PFSK-1 (cell line): Measurements from ENCODE around the gene RNF31.

Source experiments
- POLR2AphosphoS5 ChIP-seq: IDR thresholded peaks from 2 replicates; pipeline ENCODE4 v1.6.1; 2012; ENCODE audit warnings: low read depth, mild to moderate bottlenecking, control low read depth, low read length, moderate library complexity
- REST ChIP-seq, 2 experiments: IDR thresholded peaks; 2 replicates each; pipeline versions ENCODE4 v1.6.1 to v1.8.0; 2011 to 2012; ENCODE audit warnings: low read depth in 2 of 2, low read length in 2 of 2, control low read depth in 1 of 2, inconsistent platforms in 1 of 2, mild to moderate bottlenecking in 1 of 2, moderate library complexity in 1 of 2; ENCODE audit not compliant: insufficient read depth in 1 of 2
- SIN3A ChIP-seq: IDR thresholded peaks from 2 replicates; pipeline ENCODE4 v1.6.1; 2012; ENCODE audit warnings: mild to moderate bottlenecking, low read length, moderate library complexity, borderline replicate concordance; ENCODE audit not compliant: insufficient read depth
- TAF1 ChIP-seq: IDR thresholded peaks from 2 replicates; pipeline ENCODE4 v1.6.1; 2012; ENCODE audit warnings: low read length, control low read depth, borderline replicate concordance; ENCODE audit not compliant: insufficient read depth

GRCh38 chr14:24176599-24176998 lies 29.3 kb downstream of the RNF31 start:
- TF ChIP-seq POLR2AphosphoS5 (no peak), TAF1 (no peak), REST (IDR thresholded peaks at IDR 0.05; ENCODE audit: insufficient read depth in 1 of 2, low read depth in 2 of 2, low read length in 2 of 2) (no peak), SIN3A (no peak)
